Chondrocyte (in vitro differentiated cells): ENCODE data around the gene RAC3. TPM values are rescaled to one million over a fixed set of nuclear protein-coding genes. Genes with fewer than 3 reads are reported as not detected.

Experiments
- DNase-seq: peaks from one replicate; pipeline ENCODE4 v3.0.0; 2021; ENCODE audit warnings: mixed read lengths, low spot score
- H3K27ac Mint-ChIP-seq: one replicate; pipeline ENCODE4 v1.8.0; 2021; ENCODE audit warnings: mild to moderate bottlenecking, moderate library complexity, mixed read lengths; ENCODE audit not compliant: unreplicated experiment
- H3K27me3 Mint-ChIP-seq: 2 replicates; pipeline ENCODE4 v1.8.0; 2021; ENCODE audit warnings: low read depth, mixed read lengths
- H3K36me3 Mint-ChIP-seq: 2 replicates; pipeline ENCODE4 v1.8.0; 2021; ENCODE audit warnings: low read depth, mixed read lengths
- H3K4me1 Mint-ChIP-seq: 2 replicates; pipeline ENCODE4 v1.8.0; 2021; ENCODE audit warnings: low read depth, mild to moderate bottlenecking, mixed read lengths
- H3K4me3 Mint-ChIP-seq: one replicate; pipeline ENCODE4 v1.8.0; 2021; ENCODE audit warnings: mild to moderate bottlenecking, moderate library complexity, mixed read lengths; ENCODE audit not compliant: unreplicated experiment
- H3K9me3 Mint-ChIP-seq: 2 replicates; pipeline ENCODE4 v1.8.0; 2021; ENCODE audit warnings: low read depth, mixed read lengths
- total RNA-seq: library from RNA; stranded (reverse); gene quantifications from 3 replicates; pipeline ENCODE4 v1.2.1, GENCODE V29; 2021
- TF ChIP-seq, protein P1 (sequence below): fragments of 200-600 bp; sonication (generic); IDR thresholded peaks from 2 replicates; pipeline ENCODE4 v1.5.0; 2021; ENCODE audit warnings: antibody characterized with exemption, mild to moderate bottlenecking, moderate library complexity

RAC3 gene
- total RNA-seq, 1 donor from 2014 or later, result 32.7 TPM

DNA sequence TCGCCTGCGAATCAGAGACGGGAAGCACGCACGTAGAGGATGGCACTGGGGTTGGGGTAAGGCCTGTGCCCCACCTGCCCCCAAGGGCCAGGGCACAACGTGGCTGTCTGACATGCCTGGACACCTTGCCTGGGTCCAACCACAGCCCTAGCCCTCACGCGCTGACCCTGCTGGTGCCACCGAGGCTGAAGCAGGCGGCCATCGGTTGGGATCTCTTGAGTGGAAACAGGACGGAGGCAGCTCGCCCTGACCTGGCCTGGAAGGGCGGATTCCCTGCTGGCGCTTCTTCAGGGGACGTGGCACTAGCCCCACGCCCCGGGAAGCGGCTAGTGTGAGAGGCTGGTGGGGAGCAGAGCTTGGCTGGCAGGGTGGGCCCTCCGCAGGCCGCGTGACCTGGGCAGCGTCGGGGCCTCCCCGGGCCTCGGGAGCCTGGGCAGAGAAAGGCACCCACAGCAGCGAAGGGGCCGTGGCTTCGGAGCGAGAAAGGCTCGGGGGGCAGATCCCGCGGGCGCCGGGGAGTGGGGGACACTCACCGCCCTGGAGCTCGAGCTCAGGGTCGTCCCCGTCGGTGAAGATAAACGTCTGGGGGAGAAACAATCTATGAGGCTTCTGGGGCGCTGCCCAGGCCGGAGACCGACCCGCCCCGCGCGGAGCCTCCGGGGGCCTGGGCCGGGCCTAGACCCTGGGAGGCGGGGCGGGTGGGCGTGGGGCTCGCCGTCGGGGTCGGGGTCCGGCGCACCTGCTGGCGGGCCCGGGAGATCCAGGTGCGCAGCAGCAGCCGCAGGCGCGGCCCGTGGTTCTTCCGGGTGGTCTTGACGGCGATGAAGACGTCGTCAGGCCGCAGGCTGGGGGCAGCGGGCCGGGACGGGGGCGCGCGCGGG lies 19.5 kb downstream of the RAC3 start:
- TF ChIP-seq, protein P1, sequence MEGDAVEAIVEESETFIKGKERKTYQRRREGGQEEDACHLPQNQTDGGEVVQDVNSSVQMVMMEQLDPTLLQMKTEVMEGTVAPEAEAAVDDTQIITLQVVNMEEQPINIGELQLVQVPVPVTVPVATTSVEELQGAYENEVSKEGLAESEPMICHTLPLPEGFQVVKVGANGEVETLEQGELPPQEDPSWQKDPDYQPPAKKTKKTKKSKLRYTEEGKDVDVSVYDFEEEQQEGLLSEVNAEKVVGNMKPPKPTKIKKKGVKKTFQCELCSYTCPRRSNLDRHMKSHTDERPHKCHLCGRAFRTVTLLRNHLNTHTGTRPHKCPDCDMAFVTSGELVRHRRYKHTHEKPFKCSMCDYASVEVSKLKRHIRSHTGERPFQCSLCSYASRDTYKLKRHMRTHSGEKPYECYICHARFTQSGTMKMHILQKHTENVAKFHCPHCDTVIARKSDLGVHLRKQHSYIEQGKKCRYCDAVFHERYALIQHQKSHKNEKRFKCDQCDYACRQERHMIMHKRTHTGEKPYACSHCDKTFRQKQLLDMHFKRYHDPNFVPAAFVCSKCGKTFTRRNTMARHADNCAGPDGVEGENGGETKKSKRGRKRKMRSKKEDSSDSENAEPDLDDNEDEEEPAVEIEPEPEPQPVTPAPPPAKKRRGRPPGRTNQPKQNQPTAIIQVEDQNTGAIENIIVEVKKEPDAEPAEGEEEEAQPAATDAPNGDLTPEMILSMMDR, result no peak
- Mint-ChIP-seq H3K36me3 (peaks cover 10% of the 10 kb centered on the region), H3K4me3 (peak overlapping the region; percentile 86), H3K4me1 (peaks cover 17% of the 10 kb centered on the region), H3K9me3 (no peaks in the 10 kb centered on the region), H3K27me3 (no peaks in the 10 kb centered on the region), H3K27ac (peak overlapping the region; percentile 80)
- DNase-seq, result no peak

- no peak for DNase-seq
- H3K27me3 Mint-ChIP-seq, result no peaks in the 10 kb centered on the region
- H3K9me3 Mint-ChIP-seq, result no peaks in the 10 kb centered on the region
- TF ChIP-seq, protein P1, result no peak
- H3K36me3 Mint-ChIP-seq, result peaks cover 8% of the 10 kb centered on the region
- peaks cover 17% of the 10 kb centered on the region for H3K4me1 Mint-ChIP-seq
- H3K4me3 Mint-ChIP-seq, result peak within 1 kb of the TSS; percentile 86
- H3K27ac Mint-ChIP-seq, result peak within 1 kb of the TSS; percentile 80
Observed at GRCh38 chr17:82051776-82052637, 20.5 kb downstream of the RAC3 start, which contains the start of the genes GPS1 and RFNG. Gene GPS1 (plus strand): TSS chr17:82051898. CDS start chr17:82051932, 34 bp downstream. Gene RFNG (minus strand): TSS chr17:82051811. CDS start chr17:82051766, 45 bp downstream.

- no peak for DNase-seq
- H3K4me3 Mint-ChIP-seq, result peak overlapping the region; percentile 86
- no peak overlapping the region for H3K27ac Mint-ChIP-seq
Observed at GRCh38 chr17:82052638-82053059, 21.2 kb downstream of the RAC3 start.

DNA sequence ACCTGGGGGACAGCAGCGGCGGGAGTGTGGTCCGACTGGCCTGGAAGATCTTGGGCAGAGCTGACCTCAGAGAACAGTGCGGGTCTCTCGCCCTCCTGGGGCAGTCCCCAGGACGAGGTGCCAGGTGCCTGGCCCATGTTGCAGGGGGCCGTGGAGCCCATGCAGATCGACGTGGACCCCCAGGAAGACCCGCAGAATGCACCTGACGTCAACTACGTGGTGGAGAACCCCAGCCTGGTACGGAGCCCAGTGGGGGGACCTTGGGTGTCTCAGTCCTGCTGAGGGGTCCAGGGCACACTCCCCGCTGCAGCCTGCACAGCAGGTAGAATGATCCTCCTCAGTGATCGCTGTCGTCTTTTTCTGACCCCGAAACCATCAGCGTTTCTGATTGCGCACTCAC lies 21.7 kb downstream of the RAC3 start:
- TF ChIP-seq, protein P1, result no peak
- no peaks in the 10 kb centered on the region for H3K27me3 Mint-ChIP-seq
- H3K4me3 Mint-ChIP-seq, result peak overlapping the region; percentile 86
- H3K27ac Mint-ChIP-seq, result no peak overlapping the region
- H3K36me3 Mint-ChIP-seq, result peaks cover 1% of the 10 kb centered on the region
- DNase-seq, result no peak
- H3K4me1 Mint-ChIP-seq, result peaks cover 17% of the 10 kb centered on the region
- H3K9me3 Mint-ChIP-seq, result no peaks in the 10 kb centered on the region

More at GRCh38 chr17:82052638-82053059, 21.2 kb downstream of the RAC3 start:
- Mint-ChIP-seq H3K27me3 (no peaks in the 10 kb centered on the region), H3K36me3 (peaks cover 1% of the 10 kb centered on the region), H3K9me3 (no peaks in the 10 kb centered on the region), H3K4me1 (peaks cover 17% of the 10 kb centered on the region)
- TF ChIP-seq, protein P1, result no peak
